ENCODE results near the gene XXYLT1.

The XXYLT1 gene

DNA sequence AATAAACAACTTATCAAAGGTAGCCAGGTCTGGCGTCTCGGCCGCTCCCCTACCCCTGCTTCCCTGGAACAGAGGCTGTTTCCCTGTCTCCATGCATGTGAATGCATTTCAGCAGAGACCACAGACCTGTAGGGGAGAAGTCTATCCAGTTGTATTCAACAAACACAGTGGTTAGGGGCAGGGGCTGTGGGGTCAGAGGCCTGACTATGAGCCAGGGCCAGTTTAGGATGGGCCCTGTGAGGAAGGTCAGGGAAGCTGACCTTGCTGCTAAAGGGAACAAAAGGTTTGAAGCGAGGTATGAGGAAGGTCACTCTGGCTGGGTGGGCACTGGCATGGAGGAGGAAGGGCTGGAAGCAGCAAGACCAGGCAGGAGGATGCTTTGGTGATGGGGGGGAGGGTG lies 184.6 kb downstream of the XXYLT1 start:
- Histone ChIP-seq H3K9ac (ENCODE audit: low read length) (no peak overlapping the region), H3K9me3 (ENCODE audit: low read length) (no peaks in the 10 kb centered on the region), H3K9me2 (ENCODE audit: low read depth, low read length) (no peaks in the 10 kb centered on the region), H3F3A (ENCODE audit: insufficient read depth, low read length) (no peaks in the 10 kb centered on the region), H3K4me2 (ENCODE audit: low read length) (no peak overlapping the region), H4K20me1 (ENCODE audit: insufficient read depth, low read length) (no peaks in the 10 kb centered on the region), H3K27ac (ENCODE audit: low read depth, low read length, poor library complexity, severe bottlenecking) (no peak overlapping the region), H3K27me3 (ENCODE audit: insufficient read depth, low read length) (0 out of 2 replicates have a peak, but pooled peaks cover 5% of the 10 kb centered on the region), H3K79me2 (ENCODE audit: insufficient read depth, low read length) (no peaks in the 10 kb centered on the region), H3K4me1 (ENCODE audit: insufficient read depth, low read length, severe bottlenecking) (no peaks in the 10 kb centered on the region), H2AFZ (ENCODE audit: low read length) (no peak overlapping the region), H3K4me3 (ENCODE audit: low read depth, low read length, poor library complexity, severe bottlenecking) (no peak overlapping the region), H3K36me3 (ENCODE audit: insufficient read depth, low read length) (no peaks in the 10 kb centered on the region)
- TF ChIP-seq, protein P1, sequence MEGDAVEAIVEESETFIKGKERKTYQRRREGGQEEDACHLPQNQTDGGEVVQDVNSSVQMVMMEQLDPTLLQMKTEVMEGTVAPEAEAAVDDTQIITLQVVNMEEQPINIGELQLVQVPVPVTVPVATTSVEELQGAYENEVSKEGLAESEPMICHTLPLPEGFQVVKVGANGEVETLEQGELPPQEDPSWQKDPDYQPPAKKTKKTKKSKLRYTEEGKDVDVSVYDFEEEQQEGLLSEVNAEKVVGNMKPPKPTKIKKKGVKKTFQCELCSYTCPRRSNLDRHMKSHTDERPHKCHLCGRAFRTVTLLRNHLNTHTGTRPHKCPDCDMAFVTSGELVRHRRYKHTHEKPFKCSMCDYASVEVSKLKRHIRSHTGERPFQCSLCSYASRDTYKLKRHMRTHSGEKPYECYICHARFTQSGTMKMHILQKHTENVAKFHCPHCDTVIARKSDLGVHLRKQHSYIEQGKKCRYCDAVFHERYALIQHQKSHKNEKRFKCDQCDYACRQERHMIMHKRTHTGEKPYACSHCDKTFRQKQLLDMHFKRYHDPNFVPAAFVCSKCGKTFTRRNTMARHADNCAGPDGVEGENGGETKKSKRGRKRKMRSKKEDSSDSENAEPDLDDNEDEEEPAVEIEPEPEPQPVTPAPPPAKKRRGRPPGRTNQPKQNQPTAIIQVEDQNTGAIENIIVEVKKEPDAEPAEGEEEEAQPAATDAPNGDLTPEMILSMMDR (IDR thresholded peaks at IDR 0.05; ENCODE audit: low read length): no peak
- TF ChIP-seq EZH2 (IDR thresholded peaks at IDR 0.05; ENCODE audit: borderline replicate concordance, low read length): no peak

DNA sequence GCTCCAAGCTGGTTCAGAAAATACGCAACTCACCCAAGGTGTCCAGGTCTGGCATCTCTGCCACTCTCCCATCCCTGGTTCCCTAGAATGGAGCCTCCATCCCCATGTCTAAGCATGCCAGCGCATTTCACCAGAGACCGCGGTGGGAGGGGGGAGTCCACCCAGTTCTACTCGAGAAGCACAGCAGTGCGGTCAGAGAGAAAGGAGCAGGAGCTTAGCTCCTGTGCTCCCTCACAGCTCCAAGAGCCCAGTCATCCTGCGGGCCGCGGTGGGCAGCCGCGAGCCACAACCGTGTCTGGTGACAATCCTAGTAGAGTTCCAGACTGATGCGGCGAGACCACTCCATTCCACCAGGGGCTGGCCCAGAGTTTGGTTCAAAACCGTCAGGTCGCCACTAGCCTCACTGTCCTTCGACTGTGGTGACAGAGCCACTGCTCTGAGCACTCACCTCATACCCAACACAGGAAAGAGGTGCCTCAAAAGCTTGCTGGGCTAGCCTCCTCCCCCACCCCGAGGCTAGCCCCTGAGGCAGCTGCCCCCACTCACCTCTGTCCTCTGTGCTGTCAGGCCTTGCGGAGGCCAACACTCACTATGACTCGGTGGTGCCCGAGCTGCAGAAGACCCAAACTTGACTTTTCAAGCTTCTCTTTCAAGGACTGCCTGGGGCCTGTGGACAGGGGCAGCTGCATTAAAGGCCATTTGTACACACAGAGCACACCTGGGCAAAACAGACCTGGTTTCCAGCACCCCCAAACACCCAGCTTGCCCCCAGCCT lies 185.4 kb downstream of the XXYLT1 start:
- Histone ChIP-seq H3K36me3 (ENCODE audit: insufficient read depth, low read length) (no peaks in the 10 kb centered on the region), H4K20me1 (ENCODE audit: insufficient read depth, low read length) (no peaks in the 10 kb centered on the region), H3K79me2 (ENCODE audit: insufficient read depth, low read length) (no peaks in the 10 kb centered on the region), H3F3A (ENCODE audit: insufficient read depth, low read length) (no peaks in the 10 kb centered on the region), H3K9ac (ENCODE audit: low read length) (no peak overlapping the region), H3K4me2 (ENCODE audit: low read length) (no peak overlapping the region), H2AFZ (ENCODE audit: low read length) (no peak overlapping the region), H3K9me3 (ENCODE audit: low read length) (no peaks in the 10 kb centered on the region), H3K27me3 (ENCODE audit: insufficient read depth, low read length) (0 out of 2 replicates have a peak, but pooled peaks cover 5% of the 10 kb centered on the region), H3K27ac (ENCODE audit: low read depth, low read length, poor library complexity, severe bottlenecking) (no peak overlapping the region), H3K4me1 (ENCODE audit: insufficient read depth, low read length, severe bottlenecking) (no peaks in the 10 kb centered on the region), H3K9me2 (ENCODE audit: low read depth, low read length) (no peaks in the 10 kb centered on the region), H3K4me3 (ENCODE audit: low read depth, low read length, poor library complexity, severe bottlenecking) (no peak overlapping the region)
- TF ChIP-seq, protein P1 (IDR thresholded peaks at IDR 0.05; ENCODE audit: low read length): no peak
- no peak for TF ChIP-seq EZH2 (IDR thresholded peaks at IDR 0.05; ENCODE audit: borderline replicate concordance, low read length)

DNA sequence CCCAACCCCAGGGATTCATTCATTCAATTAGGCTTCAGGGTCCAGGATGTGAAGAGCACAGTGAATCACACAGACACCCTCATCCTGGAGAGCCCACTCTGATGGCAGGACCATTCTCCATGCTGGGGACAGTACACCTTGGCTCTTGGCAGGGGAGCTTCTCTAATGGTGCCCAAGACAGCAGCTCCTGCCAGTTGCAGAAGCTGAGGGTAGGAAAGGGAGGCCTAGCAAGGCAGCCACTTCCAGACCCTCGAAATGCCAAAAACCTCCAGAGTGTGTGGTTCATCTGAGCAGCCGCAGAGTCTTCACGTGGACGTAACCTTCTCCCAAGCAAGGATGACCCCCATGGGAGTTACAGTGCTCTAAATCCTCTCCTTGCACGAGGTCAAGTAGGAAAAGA lies 186.2 kb downstream of the XXYLT1 start:
- no peak overlapping the region for H3K4me2 ChIP-seq (ENCODE audit: low read length)
- no peak overlapping the region for H3K9ac ChIP-seq (ENCODE audit: low read length)
- no peak overlapping the region for H2AFZ ChIP-seq (ENCODE audit: low read length)
- no peaks in the 10 kb centered on the region for H4K20me1 ChIP-seq (ENCODE audit: insufficient read depth, low read length)
- H3K27ac ChIP-seq (ENCODE audit: low read depth, low read length, poor library complexity, severe bottlenecking): no peak overlapping the region
- no peaks in the 10 kb centered on the region for H3F3A ChIP-seq (ENCODE audit: insufficient read depth, low read length)
- H3K27me3 ChIP-seq (ENCODE audit: insufficient read depth, low read length): 0 out of 2 replicates have a peak, but pooled peaks cover 5% of the 10 kb centered on the region
- H3K36me3 ChIP-seq (ENCODE audit: insufficient read depth, low read length): no peaks in the 10 kb centered on the region
- H3K79me2 ChIP-seq (ENCODE audit: insufficient read depth, low read length): no peaks in the 10 kb centered on the region
- H3K4me1 ChIP-seq (ENCODE audit: insufficient read depth, low read length, severe bottlenecking): no peaks in the 10 kb centered on the region
- no peaks in the 10 kb centered on the region for H3K9me3 ChIP-seq (ENCODE audit: low read length)
- no peaks in the 10 kb centered on the region for H3K9me2 ChIP-seq (ENCODE audit: low read depth, low read length)
- TF ChIP-seq EZH2 (IDR thresholded peaks at IDR 0.05; ENCODE audit: borderline replicate concordance, low read length): no peak
- TF ChIP-seq, protein P1 (IDR thresholded peaks at IDR 0.05; ENCODE audit: low read length): no peak
- H3K4me3 ChIP-seq (ENCODE audit: low read depth, low read length, poor library complexity, severe bottlenecking): no peak overlapping the region
